ENCODE results near the gene TFPT.

TFPT gene

DNA sequence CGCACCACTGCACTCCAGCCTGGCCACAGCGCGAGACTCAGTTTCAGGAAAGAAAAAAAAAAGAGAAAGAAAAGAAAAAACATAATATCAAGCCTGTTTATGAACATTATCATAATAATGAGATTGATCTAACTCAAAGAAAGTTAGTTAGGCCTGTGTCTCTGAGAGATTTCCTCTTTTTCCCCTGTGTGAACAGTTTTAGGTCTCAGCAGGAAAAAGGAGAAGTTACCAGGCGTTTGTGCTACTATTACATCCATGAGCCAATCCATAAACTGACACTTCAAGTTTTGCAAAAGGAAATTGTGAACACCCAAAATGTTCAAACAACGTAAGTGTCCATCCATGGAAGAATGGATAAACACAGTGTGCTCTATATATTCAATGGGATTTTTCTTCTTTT lies 38.1 kb downstream of the TFPT start:
- no peak for DNase-seq (ENCODE audit: low spot score)

DNA sequence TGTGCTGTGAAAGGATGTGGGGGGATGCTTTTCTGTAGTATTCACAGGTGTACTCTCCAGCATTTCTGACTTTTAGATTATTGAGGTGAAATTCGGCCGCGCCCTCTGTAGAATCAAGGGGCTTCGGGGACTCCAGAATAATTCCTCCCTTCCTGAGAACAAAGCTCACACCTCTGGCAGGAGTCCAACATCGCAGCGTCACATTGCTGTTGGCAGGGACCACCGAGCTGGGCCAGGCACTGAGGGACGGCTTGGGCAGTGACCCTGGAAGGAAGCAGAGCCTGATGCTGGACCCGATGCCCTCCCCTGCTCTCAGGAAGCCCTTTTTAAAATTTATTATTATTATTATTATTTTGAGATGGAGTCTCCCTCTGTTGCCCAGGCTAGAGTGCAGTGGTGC lies 40.6 kb downstream of the TFPT start:
- no peak for DNase-seq (ENCODE audit: low spot score)

DNA sequence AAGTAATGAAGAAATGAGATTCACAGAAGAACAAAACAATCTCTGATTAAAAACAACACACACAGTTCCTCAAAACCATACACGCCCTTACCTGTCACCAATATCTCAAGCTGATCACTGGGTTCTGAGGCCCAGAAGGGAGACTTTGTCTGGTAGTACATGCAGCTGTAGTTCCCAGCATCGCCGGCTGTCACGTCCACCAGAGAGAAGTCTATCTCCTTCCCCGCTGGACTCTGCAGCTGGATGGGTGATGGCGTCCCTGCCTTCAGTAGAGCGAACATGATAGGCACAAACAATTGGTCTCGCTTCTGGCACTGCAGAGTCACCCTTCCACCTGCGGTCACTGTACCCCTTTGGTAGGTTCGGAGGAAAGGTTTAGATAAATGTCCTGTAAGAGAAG lies 41.6 kb downstream of the TFPT start:
- DNase-seq (ENCODE audit: low spot score) = no peak

DNA sequence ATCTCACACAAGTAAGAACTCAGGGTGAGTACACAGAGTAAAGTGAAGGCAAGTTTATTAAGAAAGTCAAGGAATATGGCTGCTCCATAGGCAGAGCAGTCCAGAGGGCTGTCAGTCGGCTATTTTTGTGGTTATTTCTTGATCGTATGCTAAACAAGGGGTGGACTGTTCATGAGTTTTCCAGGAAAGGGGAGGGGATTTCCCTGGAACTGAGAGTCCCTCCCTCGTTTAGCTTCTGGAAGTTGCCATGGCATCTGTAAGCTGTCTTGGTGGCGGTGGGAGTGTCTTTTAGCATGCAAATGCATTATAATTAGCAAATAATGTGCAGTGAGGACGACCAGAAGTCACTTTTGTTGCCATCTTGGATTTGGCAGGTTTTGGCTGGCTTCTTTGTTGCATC lies 46.0 kb downstream of the TFPT start:
- no peak for DNase-seq (ENCODE audit: low spot score)

DNA sequence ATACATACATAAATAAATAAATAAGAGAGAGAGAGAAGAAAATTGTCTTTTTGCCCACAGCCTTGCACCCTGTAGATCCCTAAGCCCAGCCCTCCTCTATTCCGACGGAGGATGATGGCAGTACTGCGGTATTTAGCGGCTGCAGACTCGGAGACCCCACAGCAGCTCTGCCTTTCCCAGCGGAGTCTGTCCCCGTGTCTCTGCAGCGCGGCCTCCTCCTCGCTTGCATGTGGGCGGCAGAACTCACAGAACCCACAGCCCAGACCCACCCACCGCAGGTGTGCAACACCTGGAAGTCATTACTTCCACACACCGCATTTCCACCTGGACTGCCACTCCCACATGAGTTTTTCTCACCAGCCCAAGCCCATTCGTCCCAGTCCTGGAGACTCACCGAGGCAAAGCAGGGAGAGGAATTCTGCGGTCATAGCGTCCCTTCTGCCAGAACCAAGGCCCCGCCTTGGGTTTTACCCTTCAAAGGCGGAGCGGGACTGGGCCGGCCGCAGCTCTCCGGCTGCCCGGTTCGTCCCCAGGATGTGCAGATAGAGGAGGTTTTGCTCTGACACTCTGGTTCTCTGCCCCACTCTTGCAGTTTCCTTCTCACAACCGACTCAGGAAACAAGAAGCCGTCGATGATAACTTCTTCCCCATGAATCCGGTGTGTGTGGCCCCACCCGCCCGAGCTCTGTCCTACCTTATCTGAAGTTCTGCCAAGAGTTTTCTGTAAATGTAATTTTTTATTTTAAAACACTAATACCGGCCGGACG lies 51.9 kb downstream of the TFPT start, which contains the start of gene VSTM1:
Gene VSTM1, minus strand, starts transcription at position 548 of the 767 bp plus-strand sequence. Its CDS starts 120 bp downstream, at position 428.
- no peak for DNase-seq (ENCODE audit: low spot score)

DNA sequence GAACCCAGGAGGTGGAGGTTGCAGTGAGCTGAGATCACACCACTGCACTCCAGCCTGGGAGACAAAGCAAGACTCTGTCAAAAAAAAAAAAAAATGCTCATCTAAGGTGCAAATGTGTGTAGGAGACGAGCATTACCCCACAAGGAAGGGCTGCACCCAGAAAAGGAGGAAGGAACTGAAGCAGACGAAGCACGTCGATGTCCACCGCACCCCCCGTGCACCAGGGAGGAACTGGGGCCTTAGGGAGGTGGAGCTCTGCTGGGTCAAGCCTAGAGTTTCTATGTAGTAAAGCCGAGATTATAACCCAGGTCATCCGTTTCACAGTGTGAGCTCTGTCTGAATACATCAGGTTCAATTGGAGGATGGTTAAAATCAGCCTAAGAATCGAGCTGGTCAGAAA lies 52.8 kb downstream of the TFPT start:
- DNase-seq (ENCODE audit: low spot score) = no peak

Measured in cerebellar cortex (tissue), 1 donor.